Right renal cortex interstitium (tissue), 3 donors: ENCODE measurements around the gene ITPK1. TPM values are rescaled to one million over a fixed set of nuclear protein-coding genes. Genes with fewer than 3 reads are reported as not detected.

Source experiments
- DNase-seq, 3 donors: peaks; one replicate each; pipeline ENCODE4 v3.0.0-alpha.2; 2013; ENCODE audit warnings: low read depth in 3 of 3, low spot score in 2 of 3
- polyA plus RNA-seq, 3 donors: library from polyadenylated mRNA; unstranded; fragments of 120-200 nt; gene quantifications; one replicate each; pipeline ENCODE4 v1.2.1, GENCODE V29; 2013; ENCODE audit not compliant: insufficient read length in 3 of 3

Gene ITPK1
- polyA plus RNA-seq, 3 donors, result 28.5 to 33.7 (median 29.7) TPM

DNA sequence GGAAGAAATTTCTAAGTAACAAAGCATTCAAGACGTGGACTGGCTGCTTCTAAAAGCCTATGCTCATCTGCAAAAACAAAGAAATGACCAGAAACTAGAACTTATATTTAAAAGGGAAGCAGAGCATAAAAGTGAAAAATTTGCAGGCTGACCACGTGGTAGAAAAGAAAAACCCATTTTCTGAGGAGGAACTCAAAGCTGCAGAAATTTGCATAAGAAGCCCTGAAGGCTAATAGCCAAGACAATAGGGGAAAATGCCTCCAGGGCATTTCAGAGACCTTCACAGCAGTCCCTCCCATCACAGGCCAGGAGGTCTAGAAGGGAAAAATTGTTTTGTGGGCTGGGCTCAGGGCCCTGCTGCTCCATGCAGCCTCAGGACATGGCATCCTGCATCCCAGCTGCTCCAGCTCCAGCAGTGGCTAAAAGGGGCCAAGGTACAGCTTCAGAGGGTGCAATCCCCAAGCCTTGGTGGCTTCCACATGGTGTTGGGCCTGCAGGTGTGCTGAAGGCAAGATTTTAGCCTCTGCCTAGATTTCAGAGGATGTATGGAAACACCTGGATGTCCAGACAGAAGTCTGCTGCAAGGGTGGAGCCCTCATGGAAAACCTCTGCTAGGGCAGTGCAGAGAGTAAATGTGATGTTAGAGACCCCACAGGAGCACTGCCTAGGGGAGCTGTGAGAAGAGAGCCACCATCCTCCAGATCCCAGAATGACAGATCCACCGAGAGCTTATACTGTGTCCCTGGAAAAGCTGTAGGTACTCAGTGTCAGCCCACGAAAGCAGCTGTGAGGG is 137.3 kb downstream of the ITPK1 start:
- DNase-seq, result no peak

DNA sequence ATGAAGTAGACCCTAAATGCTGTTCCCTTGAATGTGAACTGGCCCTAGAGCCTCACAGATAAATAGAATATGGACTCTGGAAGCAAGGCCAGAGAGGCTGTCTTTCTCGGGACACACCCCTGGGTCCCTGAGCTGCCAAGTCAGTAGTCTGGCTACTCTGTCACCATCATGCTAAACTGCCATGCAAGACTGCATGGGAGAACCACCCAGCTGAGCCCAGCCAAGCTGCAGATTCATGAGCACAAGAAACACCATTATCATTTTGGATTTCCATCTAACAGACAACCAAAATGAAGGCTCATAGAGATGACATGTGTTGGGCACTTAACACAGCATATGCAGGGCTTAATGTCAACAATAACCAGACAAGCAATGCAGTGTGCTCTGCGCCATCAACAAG is 139.5 kb downstream of the ITPK1 start:
- no peak for DNase-seq

DNA sequence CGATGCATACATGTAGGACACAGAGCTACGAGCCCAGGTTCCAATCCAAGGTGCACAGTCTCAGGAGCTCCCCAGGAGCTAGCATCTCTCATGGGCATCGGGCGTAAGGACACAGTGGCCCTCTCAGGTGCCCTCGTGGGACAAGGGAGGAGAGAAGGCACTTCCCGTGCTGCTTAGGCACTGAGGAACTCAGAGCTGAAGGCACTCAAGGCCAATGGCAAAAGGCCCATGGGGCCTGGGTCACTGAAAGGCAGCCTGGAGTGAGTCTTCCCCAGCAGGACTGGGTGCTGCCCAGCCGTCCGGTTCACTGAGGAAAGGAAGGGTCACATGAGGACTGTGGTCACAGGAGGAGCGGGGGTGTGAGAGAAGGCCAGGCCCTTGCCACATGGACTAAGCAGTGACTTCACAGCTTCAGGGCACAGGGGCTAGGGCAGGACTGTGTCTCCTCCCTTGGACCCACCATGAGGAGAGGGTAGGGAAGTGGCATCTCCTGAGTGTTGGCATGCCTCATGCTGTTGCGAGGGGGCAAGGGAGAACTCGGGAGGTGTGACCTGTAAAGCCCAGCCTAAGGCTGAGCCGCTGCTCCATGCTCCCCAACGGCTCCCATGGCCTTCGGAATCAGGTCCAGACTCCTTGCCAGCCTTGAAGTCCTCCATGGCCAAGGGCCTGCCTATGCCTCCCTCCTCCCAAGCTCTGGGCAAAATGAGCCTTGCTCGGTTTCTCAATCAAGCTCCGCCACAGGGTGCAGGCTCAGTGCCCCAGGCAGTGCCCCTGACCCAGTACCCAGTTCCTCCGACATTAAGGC is 141.0 kb downstream of the ITPK1 start:
- no peak for DNase-seq

DNA sequence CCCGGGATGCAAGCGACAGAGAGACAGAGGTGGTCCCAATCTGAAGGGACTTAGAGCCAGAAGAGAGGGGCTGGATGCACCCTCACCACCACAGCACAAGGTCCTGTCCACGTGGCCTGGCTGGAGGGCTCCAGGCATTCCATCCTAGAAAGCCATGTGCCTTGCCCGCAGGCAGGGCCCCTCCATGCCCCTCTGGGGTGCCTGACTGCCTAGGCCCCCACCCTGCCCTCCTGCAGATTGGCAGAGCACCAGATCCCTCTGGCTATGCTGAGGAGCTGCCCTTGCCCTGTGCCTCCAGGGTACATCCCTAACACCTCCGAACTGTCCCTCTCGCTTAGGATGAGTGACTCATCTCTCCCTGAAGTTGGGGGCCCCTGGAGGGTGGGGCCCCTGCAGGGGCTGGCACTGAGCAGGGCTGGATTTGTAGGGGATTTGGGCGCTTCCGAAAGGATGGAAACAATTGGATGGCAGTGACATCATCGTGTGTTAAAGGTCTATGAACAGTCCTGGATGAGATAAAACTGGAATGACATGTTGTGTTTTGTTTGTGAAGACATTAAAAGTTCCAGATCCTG is 141.8 kb downstream of the ITPK1 start:
- DNase-seq, result no peak

DNA sequence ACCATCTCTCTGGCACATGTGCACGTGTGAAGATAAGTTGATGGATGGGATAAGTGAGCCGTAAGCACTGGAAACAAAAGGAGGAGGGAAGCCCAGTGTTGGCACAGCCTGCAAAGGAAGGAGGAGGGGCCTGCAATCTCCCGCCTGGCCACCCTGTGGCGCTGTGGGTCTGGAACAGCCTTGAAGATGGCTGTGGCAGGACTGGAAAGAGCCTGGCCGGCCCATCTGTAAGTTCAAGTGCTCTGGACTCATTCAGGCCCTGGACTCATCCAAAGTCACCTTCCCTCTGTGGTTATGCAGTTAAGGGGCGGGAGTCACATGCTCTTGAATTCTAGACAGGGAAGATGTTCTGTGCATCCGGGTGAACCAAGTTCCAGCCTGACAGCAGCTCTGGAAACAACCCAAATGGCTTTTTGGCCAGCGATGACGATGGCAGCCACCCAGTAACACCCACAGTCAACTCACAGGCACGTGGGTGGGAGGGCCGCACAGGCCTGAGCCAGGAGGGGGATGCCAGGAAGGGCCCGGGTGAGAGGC is 142.4 kb downstream of the ITPK1 start:
- no peak for DNase-seq

DNA sequence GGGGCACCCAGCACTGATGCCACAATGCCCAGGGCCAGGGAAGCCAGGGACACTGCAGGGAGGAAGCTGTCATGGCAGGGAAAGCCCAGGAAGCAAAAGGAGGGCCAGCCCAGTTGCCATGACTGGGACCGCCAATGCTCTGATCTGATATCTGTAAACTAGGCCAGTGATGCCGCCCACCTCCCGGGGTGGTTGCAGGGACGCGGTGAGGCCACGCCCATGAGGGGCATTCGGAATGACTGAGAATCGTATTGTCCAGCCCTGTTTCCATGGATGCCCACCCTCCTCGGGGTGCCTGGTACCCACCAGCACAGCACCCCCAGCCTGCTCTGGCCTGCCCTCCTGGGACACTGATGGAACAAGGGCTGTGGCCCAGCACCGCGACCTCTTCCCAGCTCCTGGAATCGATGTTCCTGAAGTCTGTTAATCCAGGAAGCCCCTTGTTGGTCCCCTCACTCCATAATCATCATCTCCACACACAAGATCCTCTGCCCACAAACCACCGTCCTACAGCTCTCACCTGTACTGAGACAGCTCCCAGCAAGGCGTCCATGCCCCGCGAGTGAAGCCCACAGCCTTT is 144.0 kb downstream of the ITPK1 start:
- no peak for DNase-seq

DNA sequence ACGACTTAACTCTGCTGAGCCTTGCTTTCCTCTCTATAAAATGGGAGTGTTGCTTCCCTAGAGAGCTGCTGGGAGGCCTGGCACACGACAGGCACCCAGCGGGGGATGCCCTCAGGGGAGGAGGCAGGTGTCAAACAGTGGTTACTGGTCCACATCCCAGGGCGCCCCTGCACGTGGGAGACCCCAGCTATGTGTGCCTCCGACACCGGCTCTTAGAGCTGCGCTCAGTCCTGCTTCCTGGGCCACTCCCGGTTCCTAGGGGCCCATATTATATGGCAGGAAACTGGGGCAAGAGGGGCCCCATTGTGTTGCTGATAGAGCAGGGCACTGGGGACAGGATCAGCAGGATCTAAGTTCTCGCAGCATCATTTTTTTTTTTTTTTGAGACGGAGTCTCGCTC is 145.5 kb downstream of the ITPK1 start:
- DNase-seq, result no peak

DNA sequence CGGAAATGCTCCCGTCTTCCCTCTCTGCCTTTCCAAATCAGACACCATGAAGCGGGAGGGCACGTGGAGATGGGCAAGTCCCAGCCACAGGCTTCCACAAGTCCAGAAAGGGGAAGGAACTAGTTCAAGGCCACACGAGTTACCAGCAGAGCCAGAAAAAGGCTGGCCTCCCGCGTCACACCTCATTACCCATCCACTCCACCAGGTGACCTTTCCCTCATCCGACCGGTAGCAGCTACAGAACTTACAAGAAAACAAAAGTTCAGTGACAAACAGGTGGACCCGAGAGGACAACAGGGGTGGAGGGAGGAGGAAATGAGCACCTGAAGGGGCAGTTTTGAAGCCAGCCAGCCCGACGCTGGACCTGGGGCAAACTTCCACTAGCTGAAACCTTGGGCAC is 145.9 kb downstream of the ITPK1 start:
- peak in 1 of 3 donors; percentile 45 for DNase-seq

DNA sequence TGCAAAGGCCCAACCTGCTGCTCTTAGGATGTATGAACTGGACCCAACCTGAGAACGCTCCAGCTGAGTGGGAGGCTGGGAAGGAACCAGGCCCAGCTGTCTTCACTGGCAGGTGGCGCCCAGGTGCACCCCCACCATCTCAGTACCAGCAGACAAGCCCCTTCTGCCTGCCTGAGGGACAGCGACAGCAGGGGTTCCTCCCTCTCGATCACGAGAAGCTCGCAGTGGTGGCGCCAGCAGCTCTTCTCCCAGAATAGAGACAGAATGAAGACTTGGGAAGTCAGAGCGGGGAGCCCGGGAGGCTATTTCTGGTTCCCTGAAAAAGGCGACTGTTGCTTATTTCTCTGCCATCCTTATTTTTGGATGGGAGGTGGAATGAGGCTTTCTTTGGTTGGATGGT is 146.3 kb downstream of the ITPK1 start:
- DNase-seq, result no peak

DNA sequence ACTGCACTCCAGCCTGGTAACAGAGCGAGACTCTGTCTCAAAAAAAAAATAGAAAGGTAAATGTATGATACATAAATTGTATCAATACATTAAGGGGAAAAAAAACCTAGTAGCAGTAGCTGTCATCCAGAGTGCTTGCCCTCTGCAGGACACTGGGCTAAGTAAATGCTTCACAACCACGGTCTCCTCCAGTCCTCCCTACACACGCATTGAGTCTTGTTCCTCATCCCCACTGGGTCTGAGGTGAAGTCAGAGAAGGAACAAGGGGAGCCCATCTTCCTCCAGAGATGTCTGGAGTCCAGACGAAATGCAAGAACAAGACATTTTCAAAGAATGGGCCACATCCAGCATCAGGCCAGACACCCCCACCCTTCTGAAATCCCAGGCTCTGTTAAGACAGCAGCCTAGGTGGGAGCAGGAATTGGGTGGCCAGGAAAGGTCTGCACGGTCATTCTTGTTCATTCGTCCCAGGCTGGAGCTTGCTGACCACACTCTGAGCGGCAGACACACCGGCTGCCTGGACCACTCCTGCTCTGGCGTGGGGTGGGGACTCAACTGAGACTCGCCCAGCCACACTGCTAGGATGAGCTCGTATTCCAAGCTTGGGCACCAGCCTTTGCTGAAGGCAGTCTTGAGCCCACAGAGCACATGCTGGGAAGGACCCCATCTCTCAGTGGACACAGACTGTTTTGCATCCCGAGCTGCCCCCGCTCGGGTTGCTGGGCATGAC is 147.3 kb downstream of the ITPK1 start:
- no peak for DNase-seq

DNA sequence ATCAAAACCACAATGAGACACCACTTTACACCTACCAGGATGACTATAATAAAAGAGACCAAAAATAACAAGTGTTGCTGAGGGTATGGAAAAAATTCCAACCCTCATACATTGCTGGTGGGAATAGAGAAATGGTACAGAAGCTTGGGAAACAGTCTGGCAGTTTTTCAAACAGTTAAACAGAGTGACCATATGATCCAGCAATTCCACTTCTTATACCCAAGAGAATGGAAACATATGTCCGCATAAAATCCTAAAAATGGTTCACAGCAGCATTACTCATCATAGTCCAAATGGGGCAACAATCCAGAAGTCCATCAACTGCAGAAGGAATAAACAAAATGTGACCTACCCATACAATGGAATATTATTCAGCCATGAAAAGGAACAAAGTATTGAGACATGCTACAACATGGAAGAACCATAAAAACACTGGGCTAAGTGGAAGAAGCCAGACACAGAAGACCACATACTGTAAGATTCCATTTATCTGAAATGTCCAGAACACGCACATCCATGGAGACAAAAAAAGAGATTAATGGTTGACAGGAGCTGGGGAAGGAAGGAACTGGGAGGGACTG is 148.3 kb downstream of the ITPK1 start:
- DNase-seq, result no peak

DNA sequence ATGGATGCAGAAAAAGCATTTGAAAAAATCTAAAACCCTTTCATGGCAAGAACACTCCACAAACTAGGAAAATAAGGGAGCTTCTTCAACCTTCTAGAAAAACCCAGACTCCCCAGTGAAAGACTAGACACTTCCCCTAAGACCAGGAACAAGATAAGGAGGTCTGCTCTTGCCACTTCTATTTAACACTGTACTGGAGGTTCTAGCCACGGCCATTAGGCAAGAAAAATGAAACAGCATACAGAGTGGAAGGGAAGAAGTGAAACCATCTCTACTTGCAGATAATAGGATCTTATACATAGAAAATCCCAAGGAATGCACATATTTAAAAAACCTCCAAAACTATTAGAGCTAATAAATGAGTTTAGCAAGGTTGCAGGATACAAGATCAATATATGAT is 150.4 kb downstream of the ITPK1 start:
- no peak for DNase-seq

DNA sequence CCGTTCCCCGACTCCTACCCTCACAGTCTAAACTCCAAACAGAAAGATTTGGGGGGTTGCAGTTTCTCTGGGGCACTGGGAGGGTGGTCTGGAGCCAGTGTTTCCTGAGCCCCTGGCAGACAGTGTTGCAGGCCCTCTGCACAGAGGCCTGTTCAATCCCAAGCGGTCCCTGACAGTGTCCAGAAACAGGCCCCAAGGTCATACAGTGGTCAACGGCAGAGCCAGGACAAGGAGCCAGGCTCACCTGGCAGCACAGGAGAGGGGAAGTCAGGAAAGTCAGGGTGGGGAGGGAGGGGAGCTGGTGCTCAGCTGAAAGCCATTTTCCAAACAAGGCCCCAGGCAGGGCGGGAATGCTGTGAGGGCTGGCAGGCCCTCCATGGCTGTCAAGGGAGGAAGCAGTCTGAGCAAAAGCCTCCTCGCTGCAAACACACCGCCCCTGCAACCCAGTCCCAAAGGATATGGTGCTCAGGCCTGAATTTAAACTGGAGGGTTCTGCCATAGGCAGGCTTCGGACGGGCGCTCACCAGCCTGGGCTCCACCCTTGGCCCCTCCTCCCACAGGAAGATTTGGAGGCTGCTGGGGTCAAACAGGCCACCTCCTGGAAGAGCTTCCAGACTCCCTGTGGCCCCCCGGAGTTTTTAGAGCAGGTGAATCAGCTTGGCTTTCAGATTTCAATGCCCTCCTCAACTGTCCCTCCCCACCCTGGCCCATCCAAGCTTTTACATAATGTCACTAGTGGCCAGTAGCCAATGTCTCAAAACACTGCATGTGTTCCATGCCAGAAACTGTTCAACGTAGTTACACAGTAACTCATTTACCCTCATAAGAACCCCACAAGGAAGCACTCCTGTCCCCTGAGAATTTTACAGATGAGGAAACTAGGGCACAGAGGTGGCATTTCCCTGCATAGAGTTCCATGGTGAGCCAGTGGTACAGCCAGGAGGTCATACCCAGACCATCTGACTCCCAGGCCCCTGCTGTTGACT is 151.3 kb downstream of the ITPK1 start:
- no peak for DNase-seq

DNA sequence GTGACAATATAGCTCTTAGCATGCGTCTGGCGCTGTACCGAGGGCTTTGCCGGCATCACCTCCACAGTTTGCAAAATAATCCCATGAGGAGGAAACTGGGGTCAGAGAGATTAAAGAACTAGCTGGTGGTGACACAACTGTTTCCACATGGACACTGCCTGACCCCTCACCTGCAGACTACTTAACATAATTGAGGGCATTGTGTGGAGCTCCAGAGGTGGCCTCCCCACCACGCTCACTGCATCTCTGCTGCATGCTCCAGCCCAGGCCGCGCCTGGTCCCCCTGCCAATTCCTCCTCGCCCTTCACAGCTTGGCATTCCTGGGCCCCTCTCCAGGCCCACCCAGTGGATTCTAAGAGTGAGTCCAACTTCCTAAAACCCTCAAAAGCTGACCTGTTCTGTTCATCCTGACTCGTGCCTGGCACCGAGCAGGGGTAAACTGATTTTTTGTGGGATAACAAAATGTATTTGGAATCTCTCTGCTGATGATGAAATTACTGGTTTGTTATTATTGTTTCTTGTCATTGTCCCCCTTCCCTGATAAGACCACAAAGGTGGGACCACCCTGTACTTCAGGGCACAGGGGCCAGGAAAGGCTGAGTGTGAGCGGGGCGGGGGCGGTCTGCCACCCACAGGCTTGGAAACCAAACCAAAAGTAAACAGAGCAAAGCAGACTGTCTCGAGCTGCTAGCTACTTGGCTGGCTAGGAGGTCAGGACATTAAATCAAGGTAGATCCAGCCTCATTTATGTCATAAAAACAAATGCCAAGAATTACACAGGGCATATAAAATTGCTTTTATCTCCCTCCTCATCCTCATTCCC is 152.2 kb downstream of the ITPK1 start:
- no peak for DNase-seq

DNA sequence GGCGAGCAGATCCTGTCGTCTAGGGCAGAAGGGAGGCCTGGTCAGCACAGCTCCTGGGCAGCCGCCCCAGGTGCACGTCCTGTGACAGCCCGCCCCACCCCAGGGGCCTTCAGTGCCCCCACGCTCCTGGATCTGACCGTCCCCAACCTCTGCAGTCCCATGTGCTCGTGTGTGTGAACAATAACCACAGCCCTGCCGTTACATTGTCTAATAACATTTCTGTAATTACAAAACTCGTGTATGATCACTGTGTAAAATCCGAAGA is 153.0 kb downstream of the ITPK1 start:
- no peak for DNase-seq

DNA sequence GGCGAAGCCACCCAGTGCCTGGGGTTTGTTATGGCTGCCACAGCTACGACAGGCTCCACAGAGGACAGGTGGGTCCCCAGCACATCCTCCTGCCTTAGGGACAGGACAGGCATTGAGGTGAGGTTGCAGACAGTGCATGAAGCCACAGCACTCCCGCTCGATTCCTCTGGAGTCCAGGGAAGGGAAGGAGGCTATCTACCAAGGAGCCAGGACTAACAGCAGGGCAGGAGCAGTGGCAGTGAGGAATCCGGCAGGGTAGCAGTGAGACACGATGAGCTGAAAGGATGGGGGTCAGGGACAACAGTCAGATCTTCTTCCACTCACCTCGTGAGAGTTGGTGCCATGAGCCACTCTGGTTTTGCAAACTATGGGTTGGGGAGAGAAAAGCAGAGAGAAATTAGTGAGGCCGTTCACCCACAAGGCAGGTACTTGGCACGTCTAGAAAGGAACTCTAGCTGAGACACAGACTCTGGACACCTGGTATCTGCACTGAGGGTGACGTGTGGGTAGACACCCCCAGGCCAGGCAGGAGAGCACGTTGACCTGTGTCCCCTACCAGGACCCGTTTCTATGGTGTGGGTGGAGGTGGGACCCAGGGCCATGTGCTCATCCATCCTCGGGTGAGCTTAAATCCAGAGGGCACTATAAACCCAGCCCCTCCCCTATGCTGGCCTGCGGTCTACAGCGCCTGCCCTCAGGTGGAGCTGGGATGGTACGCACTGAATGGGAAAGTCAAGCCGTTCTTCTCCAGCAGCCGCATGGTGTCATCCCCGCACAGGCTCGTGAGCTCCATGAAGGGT is 153.5 kb downstream of the ITPK1 start:
- DNase-seq, result no peak

DNA sequence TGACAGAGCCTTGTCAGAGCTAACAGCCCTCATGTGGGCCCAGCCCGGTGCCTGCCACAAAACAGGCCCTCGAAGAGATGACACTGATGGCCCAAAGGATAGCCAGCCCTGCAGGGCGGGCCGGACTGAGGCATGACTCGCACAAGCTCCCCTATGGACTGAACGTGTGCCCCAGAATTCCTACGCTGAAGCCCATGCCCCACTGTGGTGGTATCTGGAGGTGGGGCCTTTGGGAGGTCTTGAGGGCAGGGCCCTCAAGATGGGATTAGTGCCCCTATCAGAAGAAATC is 154.2 kb downstream of the ITPK1 start:
- DNase-seq, result no peak
